Endodermal cell (in vitro differentiated cells): ENCODE data around the gene RAPH1. TPM values are rescaled to one million over a fixed set of nuclear protein-coding genes. Genes with fewer than 3 reads are reported as not detected.

Experiments used
- DNase-seq: peaks from one replicate; pipeline ENCODE4 v3.0.0-alpha.2; 2017
- H3K27ac ChIP-seq: 2 replicates; pipeline ENCODE4 v1.5.1; 2013; ENCODE audit warnings: mild to moderate bottlenecking, low read depth, low read length, moderate library complexity
- H3K27me3 ChIP-seq: 2 replicates; pipeline ENCODE4 v1.6.1; 2013; ENCODE audit warnings: mild to moderate bottlenecking, low read length, moderate library complexity; ENCODE audit not compliant: insufficient read depth, control insufficient read depth, poor library complexity, severe bottlenecking
- H3K36me3 ChIP-seq: 2 replicates; pipeline ENCODE4 v1.7.0; 2013; ENCODE audit warnings: mild to moderate bottlenecking, low read length, moderate library complexity; ENCODE audit not compliant: control insufficient read depth, insufficient read depth
- H3K4me1 ChIP-seq: one replicate; pipeline ENCODE4 v1.7.0; 2013; ENCODE audit warnings: low read length; ENCODE audit not compliant: control insufficient read depth, insufficient read depth
- H3K4me3 ChIP-seq: 2 replicates; pipeline ENCODE4 v1.5.1; 2013; ENCODE audit warnings: mild to moderate bottlenecking, low read length, moderate library complexity
- H3K9ac ChIP-seq: 2 replicates; pipeline ENCODE4 v1.6.1; 2013; ENCODE audit warnings: mild to moderate bottlenecking, low read length, moderate library complexity; ENCODE audit not compliant: poor library complexity, severe bottlenecking; ENCODE audit errors: extremely low read depth
- H3K9me3 ChIP-seq: 2 replicates; pipeline ENCODE4 v1.6.1; 2013; ENCODE audit warnings: mild to moderate bottlenecking, low read length, moderate library complexity; ENCODE audit not compliant: control insufficient read depth
- H3K27ac Mint-ChIP-seq: 2 replicates; pipeline ENCODE4 v1.8.0; 2020; ENCODE audit warnings: mixed read lengths
- H3K27me3 Mint-ChIP-seq: 2 replicates; pipeline ENCODE4 v1.8.0; 2021; ENCODE audit warnings: mild to moderate bottlenecking, mixed read lengths; ENCODE audit not compliant: insufficient read depth
- H3K36me3 Mint-ChIP-seq: 2 replicates; pipeline ENCODE4 v1.8.0; 2020; ENCODE audit warnings: low read depth, mixed read lengths
- H3K4me1 Mint-ChIP-seq: 2 replicates; pipeline ENCODE4 v1.8.0; 2020; ENCODE audit warnings: mixed read lengths
- H3K4me3 Mint-ChIP-seq: 2 replicates; pipeline ENCODE4 v1.8.0; 2020; ENCODE audit warnings: mild to moderate bottlenecking, moderate library complexity, mixed read lengths
- H3K9me3 Mint-ChIP-seq: 2 replicates; pipeline ENCODE4 v1.8.0; 2020; ENCODE audit warnings: mild to moderate bottlenecking, mixed read lengths
- CTCF ChIP-seq: fragments of 200-600 bp; sonication (generic); conservative IDR thresholded peaks from 2 replicates; pipeline ENCODE4 v1.5.0; 2021; ENCODE audit warnings: antibody characterized with exemption, mild to moderate bottlenecking
- WGBS, 2 experiments: methylation state at CpG; one replicate each; pipeline versions ENCODE4 v1.1.5 to v1.1.7; 2013; ENCODE audit warnings: missing lambda C conversion rate in 2 of 2, mixed read lengths in 1 of 2; ENCODE audit not compliant: insufficient coverage in 1 of 2, insufficient read length in 1 of 2; 5-methylcytosine and 5-hydroxymethylcytosine counted together
- total RNA-seq, 2 donors: library from RNA; stranded (reverse); fragmentation: NEBNext Ultra II Directional in 1 of 2; extraction: Animal tissue kit (Norgen Biotek cat#: 25700) in 1 of 2; gene quantifications; 2 replicates in 1 of 2; 3 replicates in 1 of 2; pipeline ENCODE4 v1.2.1, GENCODE V29; 2021

Gene RAPH1
- total RNA-seq, 2 donors from 2014 or later, result 23.5 to 24.6 TPM

- TF ChIP-seq CTCF, result no peak
- no peak overlapping the region for H3K27ac ChIP-seq
- DNase-seq, result no peak
- Mint-ChIP-seq H3K4me1 (peaks cover under 1% of the 10 kb centered on the region), H3K27me3 (peaks cover 19% of the 10 kb centered on the region), H3K27ac (no peak overlapping the region), H3K36me3 (no peaks in the 10 kb centered on the region), H3K9me3 (no peaks in the 10 kb centered on the region), H3K4me3 (no peak overlapping the region)
- no peaks in the 10 kb centered on the region for H3K4me1 ChIP-seq
- H3K36me3 ChIP-seq, result no peaks in the 10 kb centered on the region
- H3K9ac ChIP-seq, result no peak overlapping the region
- H3K9me3 ChIP-seq, result no peaks in the 10 kb centered on the region
- H3K27me3 ChIP-seq, result peaks cover 31% of the 10 kb centered on the region
- WGBS, 2 experiments, result 95% methylated on average over 1 of the region's 1 CpG; no CpG with 5 or more reads in 1 of the 2 experiments
- H3K4me3 ChIP-seq, result no peak overlapping the region
Measured at GRCh38 chr2:203567691-203568090, 32.6 kb upstream of the RAPH1 start.

GRCh38 chr2:203566161-203566560, 31.1 kb upstream of the RAPH1 start:
- Mint-ChIP-seq H3K4me1 (peaks cover 6% of the 10 kb centered on the region), H3K9me3 (no peaks in the 10 kb centered on the region), H3K4me3 (no peak overlapping the region), H3K27me3 (peaks cover 19% of the 10 kb centered on the region), H3K36me3 (no peaks in the 10 kb centered on the region), H3K27ac (no peak overlapping the region)
- no peak for TF ChIP-seq CTCF
- H3K36me3 ChIP-seq, result no peaks in the 10 kb centered on the region
- H3K27ac ChIP-seq, result no peak overlapping the region
- H3K4me1 ChIP-seq, result no peaks in the 10 kb centered on the region
- no peak overlapping the region for H3K9ac ChIP-seq
- WGBS, 2 experiments, result 94 to 100% methylated on average over 4 of the region's 4 CpGs
- no peak overlapping the region for H3K4me3 ChIP-seq
- H3K9me3 ChIP-seq, result no peaks in the 10 kb centered on the region
- peak; percentile 2 for DNase-seq
- peaks cover 28% of the 10 kb centered on the region for H3K27me3 ChIP-seq

- Mint-ChIP-seq H3K4me1 (peaks cover 6% of the 10 kb centered on the region), H3K27ac (no peak overlapping the region), H3K4me3 (no peak overlapping the region), H3K27me3 (peaks cover 12% of the 10 kb centered on the region), H3K36me3 (no peaks in the 10 kb centered on the region), H3K9me3 (no peaks in the 10 kb centered on the region)
- peaks cover 24% of the 10 kb centered on the region for H3K27me3 ChIP-seq
- TF ChIP-seq CTCF, result no peak
- no peaks in the 10 kb centered on the region for H3K4me1 ChIP-seq
- H3K27ac ChIP-seq, result no peak overlapping the region
- no peak for DNase-seq
- no peak overlapping the region for H3K4me3 ChIP-seq
- no peaks in the 10 kb centered on the region for H3K36me3 ChIP-seq
- no peaks in the 10 kb centered on the region for H3K9me3 ChIP-seq
- H3K9ac ChIP-seq, result no peak overlapping the region
Measured at GRCh38 chr2:203565076-203565475, 30.0 kb upstream of the RAPH1 start.
